Thoracic aorta (tissue), 2 donors: ENCODE results near the gene GJA3. TPM values are rescaled to one million over a fixed set of nuclear protein-coding genes. Genes with fewer than 3 reads are reported as not detected.
A peak's percentile ranks its signal among the peaks of the same experiment; 100 is the strongest.

Experiments
- ATAC-seq: fragments of 150-250 bp; one replicate; pipeline ENCODE4 v1.8.0; 2017; ENCODE audit warnings: low read depth; ENCODE audit not compliant: insufficient number of reproducible peaks, low FRiP score
- DNase-seq: peaks from one replicate; pipeline ENCODE4 v3.0.0-alpha.2; 2020; ENCODE audit warnings: low spot score
- H3K27ac ChIP-seq, 2 donors: fragments of 200-600 bp; sonication (generic); 1 replicate in 1 of 2; 2 replicates in 1 of 2; pipeline ENCODE4 v1.5.1; 2016; ENCODE audit warnings: mild to moderate bottlenecking in 2 of 2, moderate library complexity in 2 of 2
- H3K27me3 ChIP-seq: fragments of 200-600 bp; sonication (generic); replicated peaks from 2 replicates; pipeline ENCODE4 v1.6.0; 2016; ENCODE audit warnings: mild to moderate bottlenecking; ENCODE audit not compliant: insufficient read depth
- H3K36me3 ChIP-seq: fragments of 200-600 bp; sonication (generic); one replicate; pipeline ENCODE4 v1.5.1; 2016
- H3K4me1 ChIP-seq, 2 donors: fragments of 200-600 bp; sonication (generic); 1 replicate in 1 of 2; 2 replicates in 1 of 2; pipeline versions ENCODE4 v1.5.1 to v1.6.0; 2016; ENCODE audit warnings: low read depth in 2 of 2, mild to moderate bottlenecking in 1 of 2; ENCODE audit not compliant: control insufficient read depth in 1 of 2
- H3K4me3 ChIP-seq: fragments of 200-600 bp; sonication (generic); 2 replicates; pipeline ENCODE4 v1.5.1; 2016; ENCODE audit warnings: mild to moderate bottlenecking
- H3K9me3 ChIP-seq: fragments of 200-600 bp; sonication (generic); 2 replicates; pipeline ENCODE4 v1.5.1; 2016
- total RNA-seq, 2 donors: library from RNA; depleted of rRNA; stranded (reverse); fragments of >200 nt; gene quantifications; one replicate each; pipeline versions ENCODE4 v1.1.0 to v1.2.3, GENCODE V29; 2016
- TF ChIP-seq, protein P1 (sequence below): fragments of 200-600 bp; sonication (generic); IDR thresholded peaks from one replicate; pipeline ENCODE4 v1.5.1; 2019; ENCODE audit warnings: antibody characterized with exemption

Gene GJA3
- total RNA-seq, 2 donors from 2014 or later, result under 0.01 TPM; not detected in 1

DNA sequence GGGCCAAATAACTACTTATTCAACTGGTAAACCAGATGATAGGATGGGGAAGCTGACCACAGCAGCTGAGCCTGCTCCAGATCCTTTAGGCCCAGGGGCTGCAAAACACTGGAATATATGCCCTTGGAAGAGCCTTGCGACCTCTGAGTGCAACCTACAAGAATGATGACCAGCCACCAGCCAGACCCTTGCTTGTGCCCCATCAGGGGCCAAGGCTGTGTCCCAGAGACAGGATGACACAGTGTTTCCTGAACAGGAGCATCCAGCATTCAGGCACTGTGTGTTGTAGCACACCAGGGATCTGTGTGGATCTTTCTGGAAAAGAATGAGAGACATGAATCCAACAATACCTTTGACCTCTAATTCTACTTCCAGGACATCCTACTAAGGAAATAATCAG is 14.5 kb downstream of the GJA3 start:
- Histone ChIP-seq H3K4me1 (peaks cover 0 to 9% of the 10 kb centered on the region in 2 donors), H3K27ac (no peak overlapping the region), H3K4me3 (no peak overlapping the region), H3K27me3 (peaks cover 6% of the 10 kb centered on the region), H3K36me3 (no peaks in the 10 kb centered on the region), H3K9me3 (no peaks in the 10 kb centered on the region)
- DNase-seq (no peak), ATAC-seq (no peak)
- TF ChIP-seq, protein P1, sequence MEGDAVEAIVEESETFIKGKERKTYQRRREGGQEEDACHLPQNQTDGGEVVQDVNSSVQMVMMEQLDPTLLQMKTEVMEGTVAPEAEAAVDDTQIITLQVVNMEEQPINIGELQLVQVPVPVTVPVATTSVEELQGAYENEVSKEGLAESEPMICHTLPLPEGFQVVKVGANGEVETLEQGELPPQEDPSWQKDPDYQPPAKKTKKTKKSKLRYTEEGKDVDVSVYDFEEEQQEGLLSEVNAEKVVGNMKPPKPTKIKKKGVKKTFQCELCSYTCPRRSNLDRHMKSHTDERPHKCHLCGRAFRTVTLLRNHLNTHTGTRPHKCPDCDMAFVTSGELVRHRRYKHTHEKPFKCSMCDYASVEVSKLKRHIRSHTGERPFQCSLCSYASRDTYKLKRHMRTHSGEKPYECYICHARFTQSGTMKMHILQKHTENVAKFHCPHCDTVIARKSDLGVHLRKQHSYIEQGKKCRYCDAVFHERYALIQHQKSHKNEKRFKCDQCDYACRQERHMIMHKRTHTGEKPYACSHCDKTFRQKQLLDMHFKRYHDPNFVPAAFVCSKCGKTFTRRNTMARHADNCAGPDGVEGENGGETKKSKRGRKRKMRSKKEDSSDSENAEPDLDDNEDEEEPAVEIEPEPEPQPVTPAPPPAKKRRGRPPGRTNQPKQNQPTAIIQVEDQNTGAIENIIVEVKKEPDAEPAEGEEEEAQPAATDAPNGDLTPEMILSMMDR, result no peak

DNA sequence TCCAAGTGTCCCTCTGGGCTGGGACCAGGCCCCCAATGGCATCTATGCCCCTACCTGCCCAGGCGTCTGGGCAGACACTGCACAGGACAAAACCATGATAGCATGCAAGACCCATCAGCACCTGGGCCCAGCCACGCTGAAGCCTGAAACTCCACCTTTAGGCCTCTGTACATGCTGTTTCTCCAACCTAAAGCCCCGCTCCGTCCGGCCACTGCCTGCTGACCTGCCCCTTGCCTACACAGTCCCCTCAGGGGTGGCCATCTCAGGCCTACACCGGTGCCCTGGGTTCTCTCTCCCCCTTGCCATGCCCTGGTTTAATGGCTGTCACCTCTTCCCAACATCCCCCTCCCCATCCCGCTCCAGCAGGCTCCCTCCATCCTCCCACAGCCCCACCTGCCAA is 15.3 kb downstream of the GJA3 start:
- ATAC-seq, result no peak
- TF ChIP-seq, protein P1, result no peak

DNA sequence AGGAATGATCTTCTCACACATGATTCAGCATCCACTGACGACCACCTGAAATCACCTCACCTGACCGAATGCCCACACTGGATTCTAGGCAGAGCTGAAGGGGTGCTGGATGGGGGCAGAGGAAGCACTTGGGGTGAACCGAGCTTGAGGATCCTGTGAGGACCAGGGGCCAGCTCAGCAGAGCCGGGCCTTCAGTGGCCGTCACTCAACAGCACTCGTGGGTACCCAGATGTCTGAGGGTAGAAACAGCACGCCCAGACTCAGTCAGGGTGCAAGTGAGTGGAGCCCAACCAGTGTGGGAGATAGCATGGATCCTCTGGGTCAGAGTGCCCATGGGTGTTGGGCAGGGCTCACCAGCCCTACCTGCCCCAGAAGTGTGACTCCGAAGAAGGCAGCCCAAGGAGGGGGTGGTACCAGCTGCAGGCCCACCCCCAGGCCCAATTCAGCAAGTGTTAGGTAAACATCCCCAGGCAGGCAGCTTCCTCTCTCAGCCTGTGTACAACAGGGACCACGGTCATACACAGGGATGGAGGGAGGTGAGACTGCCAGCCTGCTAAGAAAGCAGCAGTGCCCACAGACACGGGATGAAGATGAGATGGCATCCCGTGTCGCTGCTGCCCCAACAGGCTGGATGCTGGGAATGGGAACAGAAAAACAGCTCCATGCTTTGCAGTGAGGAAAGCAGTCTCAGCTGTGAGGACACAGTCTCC is 16.6 kb downstream of the GJA3 start:
- no peaks in the 10 kb centered on the region for H3K9me3 ChIP-seq
- DNase-seq (no peak), ATAC-seq (no peak)
- H3K36me3 ChIP-seq, result no peaks in the 10 kb centered on the region
- H3K4me3 ChIP-seq, result no peak overlapping the region
- peaks cover 0 to 9% of the 10 kb centered on the region in 2 donors for H3K4me1 ChIP-seq
- no peak overlapping the region for H3K27ac ChIP-seq
- TF ChIP-seq, protein P1, result no peak
- peaks cover 11% of the 10 kb centered on the region for H3K27me3 ChIP-seq

More for the DNA sequence above, 15.3 kb downstream of the GJA3 start:
- H3K9me3 ChIP-seq, result no peaks in the 10 kb centered on the region
- H3K4me3 ChIP-seq, result no peak overlapping the region
- peaks cover 9% of the 10 kb centered on the region for H3K27me3 ChIP-seq
- no peak overlapping the region for H3K27ac ChIP-seq
- no peaks in the 10 kb centered on the region for H3K36me3 ChIP-seq
- no peak for DNase-seq
- H3K4me1 ChIP-seq, result peaks cover 0 to 9% of the 10 kb centered on the region in 2 donors

DNA sequence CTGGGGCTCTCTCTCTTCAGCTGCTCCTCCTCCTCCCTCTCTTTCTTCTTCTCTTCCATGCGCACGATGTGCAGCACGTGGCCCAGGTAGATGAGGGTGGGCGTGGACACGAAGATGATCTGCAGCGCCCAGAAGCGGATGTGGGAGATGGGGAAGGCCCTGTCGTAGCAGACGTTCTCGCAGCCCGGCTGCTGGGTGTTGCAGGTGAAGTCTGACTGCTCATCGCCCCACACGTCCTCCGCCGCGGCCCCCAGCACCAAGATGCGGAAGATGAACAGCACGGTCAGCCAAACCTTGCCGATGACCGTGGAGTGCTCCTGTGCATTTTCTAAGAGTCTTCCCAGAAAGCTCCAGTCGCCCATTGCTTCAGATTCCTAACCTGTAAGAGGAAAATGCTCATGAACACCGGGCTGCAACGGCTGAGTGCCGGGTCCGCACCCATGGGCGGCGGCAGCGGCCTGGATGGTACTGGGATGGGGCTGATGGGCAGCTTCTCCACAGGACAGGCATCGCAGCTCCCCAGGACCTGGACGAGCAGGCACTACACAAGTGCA is 17.8 kb downstream of the GJA3 start:
- no peaks in the 10 kb centered on the region for H3K36me3 ChIP-seq
- H3K27me3 ChIP-seq, result peaks cover 14% of the 10 kb centered on the region
- ATAC-seq (no peak), DNase-seq (no peak)
- TF ChIP-seq, protein P1, result no peak
- H3K27ac ChIP-seq, result no peak overlapping the region
- H3K4me1 ChIP-seq, result peaks cover 0 to 9% of the 10 kb centered on the region in 2 donors
- H3K9me3 ChIP-seq, result no peaks in the 10 kb centered on the region
- no peak overlapping the region for H3K4me3 ChIP-seq

DNA sequence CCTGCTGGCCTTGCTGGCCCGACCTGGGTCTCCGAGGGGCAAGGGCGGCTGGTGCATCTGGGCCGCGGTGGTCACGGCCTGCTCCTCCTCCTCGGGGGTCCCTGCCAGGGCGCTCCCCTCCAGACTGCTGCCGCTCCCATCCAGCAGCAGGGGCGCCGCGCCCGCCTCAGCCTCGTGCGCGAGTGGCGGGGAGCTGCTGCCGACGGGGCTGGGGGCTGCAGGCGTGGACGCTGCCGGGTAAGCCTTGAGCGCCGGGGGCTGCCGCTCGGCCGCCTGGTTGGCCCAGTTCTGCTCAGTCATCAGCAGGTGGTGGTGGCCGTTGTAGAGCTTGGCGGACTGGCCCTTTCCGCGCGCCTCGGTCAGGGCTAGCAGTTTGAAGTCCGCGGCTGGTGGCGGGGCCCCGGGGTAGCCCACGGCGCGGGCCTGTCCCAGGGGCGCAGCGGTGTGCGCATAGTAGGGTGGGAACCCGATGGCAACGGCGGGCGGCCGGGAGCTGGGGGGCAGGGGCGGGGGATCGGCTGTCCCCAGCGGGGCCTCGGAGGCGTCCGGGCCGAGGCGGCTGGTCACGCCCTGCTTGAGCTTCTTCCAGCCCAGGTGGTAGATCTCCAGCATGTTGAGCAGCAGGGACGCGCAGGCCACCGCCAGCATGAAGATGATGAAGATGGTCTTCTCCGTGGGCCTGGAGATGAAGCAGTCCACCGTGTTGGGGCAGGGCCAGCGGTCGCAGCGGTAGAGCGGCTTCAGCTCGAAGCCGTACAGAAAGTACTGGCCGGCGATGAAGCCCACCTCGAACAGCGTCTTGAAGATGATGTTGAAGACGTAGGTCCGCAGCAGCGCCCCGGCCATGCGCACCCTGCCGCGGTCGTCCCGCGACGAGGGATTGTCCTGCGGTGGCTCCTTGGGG is 18.6 kb downstream of the GJA3 start:
- H3K36me3 ChIP-seq, result no peaks in the 10 kb centered on the region
- no peak overlapping the region for H3K27ac ChIP-seq
- peaks cover 0 to 9% of the 10 kb centered on the region in 2 donors for H3K4me1 ChIP-seq
- no peaks in the 10 kb centered on the region for H3K9me3 ChIP-seq
- peaks cover 14% of the 10 kb centered on the region for H3K27me3 ChIP-seq
- peak overlapping the region; percentile 15 for H3K4me3 ChIP-seq
- TF ChIP-seq, protein P1, result no peak
- DNase-seq, result no peak
- ATAC-seq, result no peak
